Activated CD4-positive, alpha-beta T cell treated with anti-CD3 and anti-CD28 coated beads for 4 hours (primary cell): ENCODE results near the gene NDUFA7.
"Not testable (repeated sequence)": the region's sequence is repeated elsewhere in the genome, so short reads cannot be mapped to it uniquely, and the experiment has no call there.

ENCODE experiments used
- DNase-seq, 2 donors: peaks; one replicate each; pipeline ENCODE4 v3.0.0-alpha.2; 2020

Gene NDUFA7

DNA sequence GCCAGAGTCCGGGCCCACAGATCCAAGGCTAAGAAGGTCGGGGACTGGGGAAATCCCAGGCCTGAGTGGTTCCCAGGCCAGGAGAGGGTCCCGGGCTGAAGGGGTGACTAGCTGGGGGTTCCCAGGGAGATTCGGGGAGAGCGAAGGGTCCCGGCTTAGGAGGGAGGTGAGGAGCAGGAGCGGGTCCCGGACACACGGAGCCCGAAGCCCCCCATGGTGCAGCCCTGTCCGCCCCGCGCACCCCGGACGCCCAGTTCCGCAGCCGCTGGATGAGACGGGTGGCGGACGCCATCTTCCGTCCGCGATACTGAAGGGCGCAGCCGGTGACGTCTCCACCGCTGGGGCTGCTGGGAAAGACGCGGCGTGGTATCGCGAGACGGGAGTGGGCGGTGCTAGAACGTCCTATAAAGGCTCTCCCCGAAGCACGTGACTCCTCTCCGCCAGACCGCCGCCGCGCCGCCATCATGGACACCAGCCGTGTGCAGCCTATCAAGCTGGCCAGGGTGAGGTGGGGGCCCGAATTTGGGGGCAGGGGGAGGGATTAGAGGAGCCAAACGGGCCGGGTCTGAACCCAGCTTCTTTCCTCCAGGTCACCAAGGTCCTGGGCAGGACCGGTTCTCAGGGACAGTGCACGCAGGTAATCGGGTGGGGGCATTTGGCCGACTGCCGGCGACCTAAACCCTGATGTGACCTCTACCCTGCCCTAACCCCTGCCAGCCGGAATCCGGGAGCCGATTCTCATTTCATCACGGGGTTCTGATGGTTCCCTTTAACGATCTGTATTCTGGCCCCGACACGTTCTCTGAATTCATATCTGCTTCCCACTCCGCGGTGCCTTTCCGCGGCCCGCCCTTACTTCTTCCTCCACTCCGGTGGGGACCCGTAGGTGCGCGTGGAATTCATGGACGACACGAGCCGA lies at the start of gene NDUFA7, which contains the start of gene RPS28:
Gene NDUFA7 (minus strand): TSS at position 309 of the 919 bp plus-strand sequence. CDS start 17 bp downstream, at position 292.
Gene RPS28 (plus strand): TSS at position 430 of the 919 bp plus-strand sequence. CDS start 35 bp downstream, at position 465.
- DNase-seq, result peak; percentile 97

- no peak for DNase-seq
These were observed 49.2 kb upstream of the NDUFA7 start for GRCh38 chr19:8370176-8371010.

GRCh38 chr19:8367327-8368001 lies 46.3 kb upstream of the NDUFA7 start:
- no peak for DNase-seq

GRCh38 chr19:8366961-8367326 lies 45.8 kb upstream of the NDUFA7 start:
- DNase-seq, result no peak

DNA sequence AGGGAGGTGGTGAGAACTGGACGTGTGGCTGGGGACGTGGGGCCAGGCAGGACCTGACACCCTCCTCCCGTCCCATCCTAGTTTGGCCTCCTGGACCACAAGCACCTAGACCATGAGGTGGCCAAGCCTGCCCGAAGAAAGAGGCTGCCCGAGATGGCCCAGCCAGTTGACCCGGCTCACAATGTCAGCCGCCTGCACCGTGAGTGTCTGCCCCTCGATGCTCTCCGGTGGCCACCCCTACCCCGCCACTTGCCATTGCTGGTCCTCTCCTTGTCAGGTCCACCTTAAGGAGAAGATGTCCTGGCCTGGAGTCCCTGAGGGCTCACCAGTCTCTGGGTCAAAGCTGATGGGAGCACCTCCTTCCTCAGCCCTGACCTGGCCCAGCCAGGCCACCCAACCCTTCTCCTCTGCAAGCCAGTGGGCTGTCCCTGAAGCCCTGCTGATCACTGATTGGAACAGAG lies 45.0 kb upstream of the NDUFA7 start:
- no peak for DNase-seq

DNA sequence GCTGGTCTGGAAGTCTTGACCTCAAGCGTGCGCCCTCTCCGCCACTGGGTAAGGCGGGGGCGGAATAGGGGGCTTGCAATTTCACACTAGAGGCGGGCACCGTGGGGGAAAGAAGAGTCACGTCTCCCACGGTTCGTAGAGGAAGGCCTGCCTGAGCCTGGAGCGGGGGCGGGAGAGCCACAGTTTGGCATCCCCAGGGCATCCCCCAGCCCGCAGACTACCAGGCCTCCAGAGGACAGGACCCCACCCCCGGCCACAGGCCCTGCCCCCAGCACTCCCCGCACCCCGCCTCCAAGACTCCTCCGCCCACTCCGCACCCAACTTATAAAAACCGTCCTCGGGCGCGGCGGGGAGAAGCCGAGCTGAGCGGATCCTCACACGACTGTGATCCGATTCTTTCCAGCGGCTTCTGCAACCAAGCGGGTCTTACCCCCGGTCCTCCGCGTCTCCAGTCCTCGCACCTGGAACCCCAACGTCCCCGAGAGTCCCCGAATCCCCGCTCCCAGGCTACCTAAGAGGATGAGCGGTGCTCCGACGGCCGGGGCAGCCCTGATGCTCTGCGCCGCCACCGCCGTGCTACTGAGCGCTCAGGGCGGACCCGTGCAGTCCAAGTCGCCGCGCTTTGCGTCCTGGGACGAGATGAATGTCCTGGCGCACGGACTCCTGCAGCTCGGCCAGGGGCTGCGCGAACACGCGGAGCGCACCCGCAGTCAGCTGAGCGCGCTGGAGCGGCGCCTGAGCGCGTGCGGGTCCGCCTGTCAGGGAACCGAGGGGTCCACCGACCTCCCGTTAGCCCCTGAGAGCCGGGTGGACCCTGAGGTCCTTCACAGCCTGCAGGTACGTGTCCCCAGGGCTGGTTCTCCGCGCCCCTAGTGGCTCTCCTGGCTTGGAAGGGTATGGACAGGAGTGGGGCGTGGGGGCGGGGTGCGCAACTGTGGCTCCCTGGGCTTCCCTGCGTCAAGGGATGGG lies 42.9 kb upstream of the NDUFA7 start, which contains the start of gene ANGPTL4:
Gene ANGPTL4 (plus strand): TSS at position 353 of the 969 bp plus-strand sequence. CDS start 167 bp downstream, at position 520.
- peak; percentile 58 to 74 for DNase-seq

- DNase-seq, result no peak
These were observed 41.0 kb upstream of the NDUFA7 start for GRCh38 chr19:8361921-8362793.

GRCh38 chr19:8360196-8360595 lies 39.0 kb upstream of the NDUFA7 start:
- DNase-seq, result no peak

DNA sequence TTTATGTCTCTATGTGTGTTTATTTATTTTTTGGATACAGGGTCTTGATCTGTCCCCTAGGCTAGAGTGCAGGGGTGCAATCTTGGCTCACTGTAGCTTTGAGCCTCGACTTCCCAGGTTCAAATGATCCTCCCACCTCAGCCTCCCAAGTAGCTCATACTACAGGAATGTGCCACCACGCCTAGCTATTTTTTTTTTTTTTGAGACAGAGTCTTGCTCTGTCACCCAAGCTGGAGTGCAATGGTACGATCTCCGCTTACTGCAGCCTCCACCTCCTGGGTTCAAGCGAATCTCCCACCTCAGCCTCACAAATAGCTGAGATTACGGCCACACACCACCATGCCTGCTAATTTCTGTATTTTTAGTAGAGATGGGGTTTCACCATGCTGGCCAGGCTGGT lies 37.8 kb upstream of the NDUFA7 start:
- no peak for DNase-seq

GRCh38 chr19:8357007-8357521 lies 35.9 kb upstream of the NDUFA7 start:
- DNase-seq, result no peak

DNA sequence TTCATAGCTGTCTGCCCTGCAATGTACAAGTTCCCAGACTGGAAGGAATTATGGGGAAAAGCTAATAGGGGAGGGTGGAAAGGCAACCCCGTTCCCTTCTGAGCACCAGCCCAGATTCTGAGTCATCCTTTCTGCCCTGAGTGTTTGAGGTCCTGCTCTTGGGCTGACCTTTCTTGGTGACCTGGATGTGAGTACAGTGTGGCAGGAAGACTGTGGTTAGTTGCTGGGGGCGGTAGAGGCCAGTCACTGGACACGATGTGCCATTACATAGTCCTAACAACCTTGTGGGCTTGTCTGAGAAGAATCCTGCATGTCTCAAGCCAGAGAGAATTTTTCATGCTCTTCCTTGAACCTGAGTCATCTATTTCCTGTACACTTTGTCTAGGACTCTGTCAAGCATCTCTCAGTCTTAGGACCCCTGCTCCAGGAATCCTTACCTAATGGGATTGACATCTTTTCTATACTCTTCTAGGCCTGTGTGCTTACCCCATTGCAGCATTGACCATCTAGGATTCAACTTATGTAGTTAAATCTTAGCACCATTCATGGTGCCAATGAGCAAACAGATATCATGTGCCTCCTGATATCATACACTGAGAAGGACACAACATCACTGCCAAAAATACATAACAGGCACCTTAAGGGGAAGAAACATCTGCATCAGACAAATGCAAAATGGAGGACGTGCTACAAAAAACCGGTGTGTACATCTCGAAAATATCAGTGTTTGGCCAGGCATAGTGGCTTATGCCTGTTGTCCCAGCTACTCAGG lies 34.6 kb upstream of the NDUFA7 start:
- DNase-seq, result no peak

DNA sequence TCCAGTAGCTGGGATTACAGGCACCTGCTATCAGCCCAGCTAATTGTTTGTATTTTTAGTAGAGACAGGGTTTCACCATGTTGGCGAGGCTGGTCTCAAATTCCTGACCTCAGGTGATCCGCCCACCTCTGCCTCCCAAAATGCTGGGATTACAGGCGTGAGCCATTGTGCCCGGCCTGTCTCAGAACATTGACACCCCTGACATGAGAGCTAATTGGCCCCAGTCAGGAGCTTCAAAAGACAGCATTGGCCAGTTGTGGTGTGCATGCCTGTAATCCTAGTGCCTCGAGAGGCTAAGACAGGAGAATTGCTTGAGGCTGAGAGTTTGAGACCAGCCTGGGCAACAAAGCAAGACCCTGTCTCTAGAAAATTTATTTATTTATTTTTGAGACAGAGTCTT lies 31.7 kb upstream of the NDUFA7 start:
- not testable (repeated sequence) for DNase-seq

- DNase-seq, result no peak
These were observed 31.1 kb upstream of the NDUFA7 start for GRCh38 chr19:8352134-8352827.

- DNase-seq, result not testable (repeated sequence)
These were observed 28.6 kb upstream of the NDUFA7 start for GRCh38 chr19:8349629-8350372.

- DNase-seq, result no peak
These were observed 22.3 kb upstream of the NDUFA7 start for GRCh38 chr19:8343483-8343844.

GRCh38 chr19:8342684-8343482 lies 21.7 kb upstream of the NDUFA7 start, which contains the start of gene KANK3:
Gene KANK3 (minus strand): TSS chr19:8343262. CDS start chr19:8337828, 5,434 bp downstream.
- DNase-seq, result peak; percentile 90 to 92

- no peak for DNase-seq
These were observed 21.1 kb upstream of the NDUFA7 start for GRCh38 chr19:8342316-8342683.
